Activated T-cell treated with anti-CD3 and anti-CD28 coated beads, Interleukin-2, amount 50 U/mL, for 4 hours (primary cell): ENCODE data around the gene C1QL3. TPM values are rescaled to one million over a fixed set of nuclear protein-coding genes. Genes with fewer than 3 reads are reported as not detected.

Experiments
- ATAC-seq, 2 donors: fragments of 200-7000 bp; cut with Tn5 transposase; one replicate each; pipeline ENCODE4 v1.10.0; 2021
- DNase-seq: peaks from one replicate; pipeline ENCODE4 v3.0.0-alpha.2; 2020
- H3K27me3 Mint-ChIP-seq: one replicate; pipeline ENCODE4 v1.8.0; 2021; ENCODE audit warnings: low read depth, mixed read lengths
- H3K36me3 Mint-ChIP-seq: one replicate; pipeline ENCODE4 v1.8.0; 2022; ENCODE audit warnings: mixed read lengths; ENCODE audit not compliant: insufficient read depth
- H3K4me1 Mint-ChIP-seq: one replicate; pipeline ENCODE4 v1.8.0; 2021; ENCODE audit warnings: low read depth, mixed read lengths
- H3K4me3 Mint-ChIP-seq: one replicate; pipeline ENCODE4 v1.8.0; 2021; ENCODE audit warnings: mild to moderate bottlenecking, moderate library complexity, mixed read lengths
- H3K9me3 Mint-ChIP-seq: one replicate; pipeline ENCODE4 v1.8.0; 2021; ENCODE audit warnings: mixed read lengths
- total RNA-seq, 3 donors: library from RNA; stranded (reverse); gene quantifications; one replicate each; pipeline ENCODE4 v1.2.1, GENCODE V29; 2021

Gene C1QL3
- total RNA-seq = not detected

DNA sequence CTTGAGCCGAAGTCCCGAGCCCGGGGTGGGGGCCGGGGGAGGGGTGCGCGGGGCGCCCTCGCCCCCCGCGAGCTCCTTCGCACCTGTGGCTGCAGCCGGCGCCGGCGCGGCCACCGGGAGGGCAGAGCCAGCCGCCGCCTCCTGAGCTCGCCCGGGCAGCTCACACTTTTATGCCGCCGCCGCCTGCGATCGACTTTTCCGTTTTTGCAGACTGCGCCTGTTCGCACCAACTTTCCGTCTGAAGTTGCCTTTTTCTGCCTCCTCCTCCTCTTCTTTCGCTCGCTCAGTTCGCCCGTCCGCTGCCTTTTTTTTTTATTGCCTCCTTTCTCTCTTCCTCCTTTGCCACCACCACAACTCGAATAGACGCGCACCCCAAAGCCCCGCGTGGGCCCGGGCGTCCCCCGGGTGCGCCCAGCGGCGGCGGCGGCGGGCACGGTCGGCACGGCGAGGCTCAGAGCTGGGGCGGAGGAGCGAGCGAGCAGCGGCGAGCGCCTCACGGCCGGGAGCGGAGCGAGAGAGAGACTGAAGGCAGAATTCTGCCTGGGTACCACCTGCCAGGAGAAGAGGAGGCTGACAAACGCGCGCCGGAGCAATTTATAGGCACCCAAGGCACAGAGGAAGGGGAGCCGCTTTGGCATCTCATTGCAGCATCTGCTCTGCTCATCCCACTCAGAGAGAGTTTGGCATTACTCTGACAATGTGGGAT is at the start of gene C1QL3:
TSS of gene C1QL3 (minus strand) at position 569 of the 706 bp plus-strand sequence. CDS start 814 bp downstream, outside the sequence.
- ATAC-seq (peak; percentile 49 to 61), DNase-seq (no peak)
- H3K27me3 Mint-ChIP-seq = peaks cover 45% of the 10 kb centered on the region
- H3K4me3 Mint-ChIP-seq = peak within 1 kb of the TSS; percentile 80
- H3K36me3 Mint-ChIP-seq = no peaks in the 10 kb centered on the region
- H3K4me1 Mint-ChIP-seq = peaks cover 12% of the 10 kb centered on the region
- H3K9me3 Mint-ChIP-seq = no peaks in the 10 kb centered on the region

DNA sequence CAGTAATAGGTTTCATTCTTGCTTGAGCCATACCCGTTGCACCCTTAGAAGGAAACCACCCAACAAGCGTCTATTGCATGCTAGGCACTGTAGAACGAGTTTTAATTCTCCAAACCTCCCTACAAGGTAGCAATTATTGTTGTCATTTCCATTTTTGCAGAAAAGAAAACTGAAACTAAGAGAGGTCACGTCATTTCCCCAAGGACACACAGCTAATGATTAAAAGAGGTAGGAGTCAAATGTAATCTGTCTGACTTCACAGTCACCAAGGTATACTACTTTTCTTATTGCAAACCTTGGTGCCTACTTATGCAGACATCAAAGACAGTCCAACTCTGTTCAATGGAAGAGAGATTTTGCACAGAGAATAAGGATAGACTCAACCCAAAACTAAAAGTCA is 49.1 kb upstream of the C1QL3 start:
- no peaks in the 10 kb centered on the region for H3K36me3 Mint-ChIP-seq
- ATAC-seq = no peak
- peaks cover 1% of the 10 kb centered on the region for H3K4me1 Mint-ChIP-seq
- no peak overlapping the region for H3K4me3 Mint-ChIP-seq
- no peaks in the 10 kb centered on the region for H3K9me3 Mint-ChIP-seq
- no peak for DNase-seq
- peaks cover 25% of the 10 kb centered on the region for H3K27me3 Mint-ChIP-seq

DNA sequence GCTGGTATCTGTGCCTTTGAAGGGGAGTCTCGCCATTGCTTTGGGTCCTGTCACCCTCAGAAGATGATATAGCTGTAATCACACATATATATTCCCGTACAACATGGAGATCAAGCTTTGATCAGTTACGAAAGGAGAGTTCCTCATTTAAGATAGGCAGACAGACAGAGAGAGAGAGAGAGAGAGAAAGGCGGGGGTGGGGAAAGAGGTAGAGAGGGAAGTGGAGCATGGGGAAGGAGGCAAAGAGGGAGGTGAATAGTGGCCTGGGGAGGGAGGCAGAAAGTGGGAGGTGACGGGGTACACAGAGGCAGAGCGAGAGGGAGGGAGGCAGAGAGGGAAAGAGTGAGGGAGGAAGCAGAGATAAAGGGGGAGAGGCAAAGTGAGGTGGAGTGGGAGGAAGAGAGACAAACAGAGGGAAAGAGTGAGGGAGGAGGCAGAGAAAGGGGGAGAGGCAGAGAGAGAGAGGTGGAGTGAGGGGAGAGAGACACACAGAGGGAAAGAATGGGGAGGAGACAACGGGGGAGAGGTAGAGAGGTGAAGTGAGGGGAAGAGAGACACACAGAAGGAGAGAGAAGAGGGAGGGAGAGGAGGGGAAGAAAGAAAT is 44.6 kb upstream of the C1QL3 start:
- Mint-ChIP-seq H3K36me3 (no peaks in the 10 kb centered on the region), H3K27me3 (peaks cover 27% of the 10 kb centered on the region), H3K4me1 (peaks cover 1% of the 10 kb centered on the region), H3K4me3 (no peak overlapping the region), H3K9me3 (no peaks in the 10 kb centered on the region)
- no peak for DNase-seq
- no peak for ATAC-seq

DNA sequence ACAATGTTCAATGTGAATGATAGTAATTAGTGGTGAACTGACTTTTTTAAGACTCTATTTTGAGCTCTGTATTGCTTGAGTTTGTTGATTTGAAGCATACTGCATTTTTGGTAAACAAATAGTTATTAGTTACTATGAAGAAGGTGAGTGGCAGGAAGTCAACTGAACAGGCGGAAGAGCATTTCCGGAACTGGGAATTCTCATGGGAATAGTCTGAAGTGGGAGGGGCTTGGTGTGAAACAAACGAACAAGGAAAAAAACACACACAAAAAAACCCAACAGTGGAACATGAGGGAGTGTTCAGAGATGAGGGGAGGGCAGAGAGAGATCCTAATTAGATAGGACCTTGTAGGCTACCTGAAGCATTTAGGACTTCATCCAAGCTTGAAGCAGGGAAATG is 43.9 kb upstream of the C1QL3 start:
- peaks cover 27% of the 10 kb centered on the region for H3K27me3 Mint-ChIP-seq
- ATAC-seq (no peak), DNase-seq (no peak)
- H3K36me3 Mint-ChIP-seq = no peaks in the 10 kb centered on the region
- no peaks in the 10 kb centered on the region for H3K9me3 Mint-ChIP-seq
- peaks cover under 1% of the 10 kb centered on the region for H3K4me1 Mint-ChIP-seq
- H3K4me3 Mint-ChIP-seq = no peak overlapping the region

DNA sequence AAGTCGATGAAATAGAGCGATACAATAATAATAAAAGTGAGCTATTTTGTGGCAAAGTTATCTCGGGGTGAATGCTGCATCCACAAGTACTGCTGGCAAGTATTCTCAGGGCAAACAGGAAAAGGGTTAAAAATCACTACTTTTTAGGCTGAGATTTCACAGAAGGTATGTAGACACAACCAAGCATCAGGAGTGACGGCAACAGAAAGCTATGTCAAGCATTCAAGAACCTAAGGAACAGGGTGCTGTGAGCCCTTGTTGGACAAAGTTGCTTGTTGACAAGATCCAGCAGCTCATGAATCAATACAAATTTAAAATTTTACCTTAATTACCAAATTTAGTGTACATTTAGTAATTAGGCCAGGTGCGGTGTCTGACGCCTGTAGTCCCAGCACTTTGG is 41.2 kb upstream of the C1QL3 start:
- DNase-seq = no peak
- Mint-ChIP-seq H3K36me3 (no peaks in the 10 kb centered on the region), H3K9me3 (no peaks in the 10 kb centered on the region), H3K27me3 (peaks cover 40% of the 10 kb centered on the region), H3K4me1 (no peaks in the 10 kb centered on the region), H3K4me3 (no peak overlapping the region)
- no peak for ATAC-seq

DNA sequence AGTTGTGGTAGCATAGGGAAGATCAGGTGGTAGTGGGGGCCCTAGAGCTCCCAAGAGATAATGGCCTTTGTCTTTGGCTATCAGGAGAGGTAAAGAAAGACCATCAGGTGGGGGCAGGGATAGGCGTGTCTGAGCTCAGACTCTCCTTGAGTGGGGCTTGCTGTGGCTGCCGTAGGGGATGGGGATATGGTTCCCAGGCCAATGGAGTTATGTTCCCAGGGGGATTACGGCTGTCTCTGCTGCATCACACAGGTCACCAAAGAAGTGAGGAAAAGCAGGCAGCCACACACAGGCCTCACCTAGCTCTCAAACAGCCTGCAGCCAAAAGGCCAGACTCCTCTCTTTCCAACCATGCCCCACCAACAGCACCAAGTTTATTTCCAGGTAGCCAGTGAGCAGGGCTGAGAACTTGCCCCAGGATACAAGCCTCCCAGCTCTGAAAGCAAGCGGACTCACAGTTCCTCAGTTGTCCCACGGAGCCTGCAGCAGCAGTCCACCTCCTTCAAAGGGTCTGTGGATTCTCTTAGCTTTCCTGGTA is 37.6 kb upstream of the C1QL3 start:
- no peak for DNase-seq
- ATAC-seq = no peak
- no peaks in the 10 kb centered on the region for H3K9me3 Mint-ChIP-seq
- H3K4me1 Mint-ChIP-seq = no peaks in the 10 kb centered on the region
- peaks cover 25% of the 10 kb centered on the region for H3K27me3 Mint-ChIP-seq
- H3K36me3 Mint-ChIP-seq = no peaks in the 10 kb centered on the region
- no peak overlapping the region for H3K4me3 Mint-ChIP-seq

DNA sequence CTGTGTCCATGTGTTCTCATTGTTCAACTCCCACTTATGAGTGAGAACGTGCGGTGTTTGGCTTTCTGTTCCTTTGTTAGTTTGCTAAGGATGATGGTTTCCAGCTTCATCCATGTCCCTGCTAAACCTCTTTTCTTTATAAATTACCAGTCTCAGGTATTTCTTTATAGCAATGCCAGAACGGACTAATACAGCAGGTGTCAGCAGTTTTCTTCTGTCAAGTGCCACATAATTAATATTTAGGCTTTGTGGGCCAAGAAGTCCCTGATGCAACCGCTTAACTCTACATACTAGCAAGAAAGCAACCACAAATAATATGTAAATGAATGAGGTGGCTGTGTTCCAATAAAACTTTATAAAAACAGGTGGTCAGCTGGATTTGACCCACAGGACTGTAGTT is 26.3 kb upstream of the C1QL3 start:
- Mint-ChIP-seq H3K27me3 (peaks cover 12% of the 10 kb centered on the region), H3K4me1 (peaks cover 1% of the 10 kb centered on the region), H3K4me3 (no peak overlapping the region), H3K36me3 (no peaks in the 10 kb centered on the region), H3K9me3 (no peaks in the 10 kb centered on the region)
- ATAC-seq = no peak
- DNase-seq = no peak

DNA sequence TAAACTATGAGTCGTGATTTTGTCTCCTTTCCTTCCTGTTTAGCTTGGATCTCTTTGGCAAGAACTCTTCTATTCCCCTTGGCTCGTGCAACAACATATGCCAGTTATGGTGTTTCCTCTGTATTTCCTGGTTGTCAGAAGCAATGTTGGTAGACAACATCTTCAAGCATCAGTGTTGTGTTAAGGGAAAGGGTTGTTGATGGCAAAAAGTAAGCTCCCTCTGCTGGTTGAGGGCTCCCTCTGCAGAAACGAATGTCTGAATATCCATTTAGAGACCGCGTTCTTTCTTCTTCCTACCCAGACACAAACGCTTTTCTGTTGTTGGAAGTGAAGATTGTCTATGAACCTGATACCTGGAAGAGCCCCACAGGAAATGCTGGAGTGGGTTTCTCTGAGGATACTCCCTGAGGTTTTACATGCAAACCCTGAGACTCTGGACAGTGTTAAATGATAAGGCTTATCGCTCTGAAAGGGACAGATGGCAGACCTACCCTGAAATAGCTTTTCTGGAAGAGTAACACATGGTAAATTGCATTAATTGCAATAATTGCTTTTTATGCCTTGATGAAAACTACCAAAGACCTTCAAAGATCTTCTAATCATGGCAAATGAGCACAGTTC is 23.5 kb upstream of the C1QL3 start:
- H3K4me3 Mint-ChIP-seq = no peak overlapping the region
- no peak for ATAC-seq
- H3K4me1 Mint-ChIP-seq = peaks cover 1% of the 10 kb centered on the region
- no peaks in the 10 kb centered on the region for H3K9me3 Mint-ChIP-seq
- DNase-seq = no peak
- no peaks in the 10 kb centered on the region for H3K36me3 Mint-ChIP-seq
- H3K27me3 Mint-ChIP-seq = peaks cover 14% of the 10 kb centered on the region

DNA sequence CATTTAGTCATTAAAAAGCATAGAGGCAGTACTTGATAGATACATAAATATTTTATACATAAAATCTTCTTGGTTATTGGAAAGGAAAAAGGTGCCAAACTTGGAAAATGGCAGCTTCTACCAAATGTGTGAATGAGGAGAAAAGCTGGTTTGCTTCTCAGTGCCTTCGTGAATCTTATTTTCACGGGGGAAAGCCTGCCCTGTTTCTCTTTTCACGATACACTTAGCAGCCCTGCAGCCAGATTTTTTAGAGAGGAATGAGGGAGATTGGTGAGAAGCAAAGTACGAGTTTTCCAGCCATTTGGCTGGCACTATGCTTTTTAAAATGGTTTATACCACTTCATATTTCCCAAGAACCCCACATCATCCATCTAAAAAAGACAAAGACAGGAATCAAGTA is 22.9 kb upstream of the C1QL3 start:
- no peak for ATAC-seq
- no peak overlapping the region for H3K4me3 Mint-ChIP-seq
- no peaks in the 10 kb centered on the region for H3K9me3 Mint-ChIP-seq

DNA sequence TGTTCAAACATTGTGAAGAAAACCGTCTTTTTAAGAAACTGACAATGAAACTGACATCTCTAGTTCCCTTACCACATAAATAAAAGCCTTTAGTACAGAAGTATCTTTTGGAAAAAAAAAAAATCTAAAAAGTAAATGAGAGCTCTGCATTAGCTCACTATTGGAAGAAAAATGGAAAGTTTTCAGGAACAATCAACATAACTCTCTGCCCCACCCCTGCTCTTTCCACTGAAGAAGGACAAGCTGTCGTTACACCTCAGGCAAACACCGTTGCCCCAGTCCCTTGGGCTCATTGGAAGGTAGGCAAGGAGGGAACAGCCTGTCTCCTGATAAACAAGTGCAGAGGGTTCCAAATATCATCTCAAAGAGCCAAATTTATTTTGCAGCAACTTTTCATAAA is 22.4 kb upstream of the C1QL3 start:
- no peak overlapping the region for H3K4me3 Mint-ChIP-seq
- ATAC-seq = no peak
- peaks cover 18% of the 10 kb centered on the region for H3K27me3 Mint-ChIP-seq
- H3K4me1 Mint-ChIP-seq = peaks cover 1% of the 10 kb centered on the region
- H3K9me3 Mint-ChIP-seq = no peaks in the 10 kb centered on the region
- H3K36me3 Mint-ChIP-seq = no peaks in the 10 kb centered on the region
- DNase-seq = no peak

More for the DNA sequence above, 22.9 kb upstream of the C1QL3 start:
- no peaks in the 10 kb centered on the region for H3K36me3 Mint-ChIP-seq
- H3K4me1 Mint-ChIP-seq = peaks cover 1% of the 10 kb centered on the region
- H3K27me3 Mint-ChIP-seq = peaks cover 16% of the 10 kb centered on the region
- DNase-seq = no peak

DNA sequence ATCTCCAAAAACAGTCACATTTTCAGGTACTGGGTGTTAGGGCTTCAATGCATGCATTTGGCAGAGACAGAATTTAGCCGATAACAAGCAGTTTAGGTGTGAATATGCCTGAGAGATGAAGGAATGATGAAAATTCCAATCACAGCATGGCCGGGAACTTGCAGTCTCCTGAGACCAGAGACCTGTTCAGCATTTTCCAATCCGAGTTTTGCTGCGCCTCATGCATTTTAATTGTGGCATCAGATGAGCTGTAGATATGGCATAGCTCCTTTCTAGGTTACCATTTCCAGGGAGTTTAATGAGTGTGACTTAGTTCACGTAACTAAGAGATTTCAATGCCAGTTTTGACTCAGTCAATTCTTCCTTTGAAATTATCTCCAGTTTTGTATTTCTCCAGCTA is 14.5 kb upstream of the C1QL3 start:
- ATAC-seq = no peak
- H3K27me3 Mint-ChIP-seq = peaks cover 8% of the 10 kb centered on the region

DNA sequence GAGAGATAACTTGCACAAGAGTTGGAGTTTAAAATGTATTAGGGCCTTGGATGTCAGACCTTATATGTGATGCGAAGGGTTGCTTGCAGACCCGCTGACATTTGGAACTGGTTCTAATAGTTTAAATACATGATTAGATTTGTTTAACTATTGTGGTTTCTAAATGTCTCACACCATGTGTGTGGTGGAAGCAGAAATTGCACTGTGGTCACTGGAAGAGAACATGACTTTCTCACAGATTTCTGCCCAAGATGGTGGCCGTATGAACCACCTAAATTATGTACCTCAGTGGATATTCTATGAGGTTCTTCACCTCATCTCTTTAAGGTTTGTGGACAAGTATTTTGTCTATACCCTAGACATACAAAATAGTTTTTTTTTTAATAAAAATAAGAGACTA is 8.2 kb upstream of the C1QL3 start:
- Mint-ChIP-seq H3K4me3 (no peak overlapping the region), H3K9me3 (no peaks in the 10 kb centered on the region), H3K27me3 (peaks cover 8% of the 10 kb centered on the region), H3K4me1 (no peaks in the 10 kb centered on the region), H3K36me3 (no peaks in the 10 kb centered on the region)
- ATAC-seq (no peak), DNase-seq (no peak)

More for the DNA sequence above, 14.5 kb upstream of the C1QL3 start:
- no peaks in the 10 kb centered on the region for H3K4me1 Mint-ChIP-seq
- H3K36me3 Mint-ChIP-seq = no peaks in the 10 kb centered on the region
- no peak for DNase-seq
- no peaks in the 10 kb centered on the region for H3K9me3 Mint-ChIP-seq
- no peak overlapping the region for H3K4me3 Mint-ChIP-seq

DNA sequence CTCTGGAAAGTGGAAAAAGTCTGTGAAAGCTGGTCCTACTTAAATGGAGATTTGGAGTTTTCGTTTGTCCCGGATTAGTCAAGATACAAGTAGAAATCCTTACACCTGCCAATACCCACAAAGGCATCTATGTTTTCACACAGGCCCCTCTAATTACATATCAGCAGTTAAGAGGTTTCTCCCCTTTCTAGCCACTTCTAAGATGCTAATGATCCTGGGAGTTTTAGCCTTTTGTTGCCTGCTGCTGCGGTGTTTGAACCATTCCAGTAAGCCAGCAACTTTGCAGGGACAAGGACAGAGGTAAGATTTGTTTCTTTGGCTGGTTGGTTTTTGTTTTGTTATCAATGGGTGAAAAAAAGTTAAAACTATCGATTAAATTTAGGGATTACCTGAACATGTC is 5.8 kb upstream of the C1QL3 start:
- no peak for ATAC-seq
- Mint-ChIP-seq H3K4me3 (no peak overlapping the region), H3K4me1 (no peaks in the 10 kb centered on the region), H3K27me3 (peaks cover 30% of the 10 kb centered on the region), H3K9me3 (no peaks in the 10 kb centered on the region), H3K36me3 (no peaks in the 10 kb centered on the region)
- no peak for DNase-seq

DNA sequence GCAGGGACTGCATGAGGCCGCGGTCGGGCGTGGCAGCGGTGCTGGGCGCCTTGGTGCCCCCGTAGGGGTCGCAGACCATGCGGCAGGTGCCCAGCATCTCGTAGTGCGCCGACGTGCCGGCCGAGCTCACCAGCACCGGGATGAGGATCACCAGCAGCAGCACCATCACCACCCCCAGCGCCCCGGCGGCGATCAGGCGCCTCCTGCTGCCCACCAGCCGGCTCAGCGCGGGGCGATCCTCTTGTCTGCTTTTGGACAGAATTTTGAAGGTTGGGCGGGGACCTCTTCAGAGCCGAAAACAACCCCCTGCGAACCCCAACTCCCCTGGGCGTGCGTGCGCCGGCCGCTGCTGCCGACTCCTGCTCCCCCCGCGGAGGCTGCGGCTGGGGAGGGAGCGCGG is 779 bp downstream of the C1QL3 start:
- ATAC-seq = peak; percentile 58 to 62
- H3K36me3 Mint-ChIP-seq = no peaks in the 10 kb centered on the region
- no peaks in the 10 kb centered on the region for H3K9me3 Mint-ChIP-seq
- DNase-seq = no peak
- peaks cover 12% of the 10 kb centered on the region for H3K4me1 Mint-ChIP-seq
- H3K4me3 Mint-ChIP-seq = peak overlapping the region; percentile 55
- peaks cover 45% of the 10 kb centered on the region for H3K27me3 Mint-ChIP-seq
